RKO (cell line): ENCODE data around the gene MC4R.

Experiments
- DNase-seq: peaks from one replicate; pipeline ENCODE4 v3.0.0-alpha.2; 2016; ENCODE audit warnings: low spot score

The MC4R gene

GRCh38 chr18:60327880-60328279 is 44.7 kb downstream of the MC4R start:
- no peak for DNase-seq

- DNase-seq = no peak
Observed at GRCh38 chr18:60322591-60322990, 50.0 kb downstream of the MC4R start.
